ENCODE results near the gene SHISA4. TPM values are rescaled to one million over a fixed set of nuclear protein-coding genes. Genes with fewer than 3 reads are reported as not detected.
"Not testable (repeated sequence)": the region's sequence is repeated elsewhere in the genome, so short reads cannot be mapped to it uniquely, and the experiment has no call there.

The SHISA4 gene
- total RNA-seq (14.3 and 21.9 TPM in 2 replicates), polyA plus RNA-seq (22.8 and 24.3 TPM in 2 replicates)

- DNase-seq (ENCODE audit: low read depth in 1 of 2, low spot score in 1 of 2), result peak; percentile 54 to 56
- peaks cover 31% of the 10 kb centered on the region for H3K4me1 ChIP-seq (ENCODE audit: low read depth)
- no peaks in the 10 kb centered on the region for H3K9me3 ChIP-seq (ENCODE audit: low read depth)
- no peak within 1 kb of the TSS for H3K27ac ChIP-seq
- H3K36me3 ChIP-seq, result no peaks in the 10 kb centered on the region
- H3K4me3 ChIP-seq, result peak within 1 kb of the TSS; percentile 56
- H3K27me3 ChIP-seq, result no peaks in the 10 kb centered on the region
- TF ChIP-seq CTCF (IDR thresholded peaks at IDR 0.05; ENCODE audit: low read depth, low read length), result no peak
These were observed at the start of gene SHISA4 for GRCh38 chr1:201888282-201889089. Gene SHISA4 (plus strand): TSS chr1:201888898. CDS start chr1:201888995, 97 bp downstream.

- DNase-seq (ENCODE audit: low read depth in 1 of 2, low spot score in 1 of 2); H3K36me3 ChIP-seq; H3K27me3 ChIP-seq; H3K4me1 ChIP-seq (ENCODE audit: low read depth); H3K4me3 ChIP-seq; H3K27ac ChIP-seq; H3K9me3 ChIP-seq (ENCODE audit: low read depth): not testable (repeated sequence)
These were observed 49.6 kb upstream of the SHISA4 start for GRCh38 chr1:201839089-201839488.

GRCh38 chr1:201840055-201840454 is 48.6 kb upstream of the SHISA4 start:
- no peak overlapping the region for H3K4me3 ChIP-seq
- H3K9me3 ChIP-seq (ENCODE audit: low read depth), result no peaks in the 10 kb centered on the region
- no peaks in the 10 kb centered on the region for H3K36me3 ChIP-seq
- H3K27me3 ChIP-seq, result no peaks in the 10 kb centered on the region
- no peak for DNase-seq (ENCODE audit: low read depth in 1 of 2, low spot score in 1 of 2)
- no peak for TF ChIP-seq CTCF (IDR thresholded peaks at IDR 0.05; ENCODE audit: low read depth, low read length)
- H3K27ac ChIP-seq, result no peak overlapping the region
- no peaks in the 10 kb centered on the region for H3K4me1 ChIP-seq (ENCODE audit: low read depth)

GRCh38 chr1:201840490-201840889 is 48.2 kb upstream of the SHISA4 start:
- Histone ChIP-seq H3K27me3 (no peaks in the 10 kb centered on the region), H3K27ac (no peak overlapping the region), H3K4me1 (ENCODE audit: low read depth) (no peaks in the 10 kb centered on the region), H3K36me3 (no peaks in the 10 kb centered on the region), H3K4me3 (no peak overlapping the region), H3K9me3 (ENCODE audit: low read depth) (no peaks in the 10 kb centered on the region)
- no peak for DNase-seq (ENCODE audit: low read depth in 1 of 2, low spot score in 1 of 2)
- TF ChIP-seq CTCF (IDR thresholded peaks at IDR 0.05; ENCODE audit: low read depth, low read length), result no peak

GRCh38 chr1:201841265-201841912 is 47.3 kb upstream of the SHISA4 start:
- no peaks in the 10 kb centered on the region for H3K27me3 ChIP-seq
- H3K36me3 ChIP-seq, result no peaks in the 10 kb centered on the region
- peak overlapping the region; percentile 9 for H3K27ac ChIP-seq
- DNase-seq (ENCODE audit: low read depth in 1 of 2, low spot score in 1 of 2), result no peak
- no peaks in the 10 kb centered on the region for H3K9me3 ChIP-seq (ENCODE audit: low read depth)
- TF ChIP-seq CTCF (IDR thresholded peaks at IDR 0.05; ENCODE audit: low read depth, low read length), result no peak
- no peak overlapping the region for H3K4me3 ChIP-seq
- no peaks in the 10 kb centered on the region for H3K4me1 ChIP-seq (ENCODE audit: low read depth)

- no peak overlapping the region for H3K4me3 ChIP-seq
- TF ChIP-seq CTCF (IDR thresholded peaks at IDR 0.05; ENCODE audit: low read depth, low read length), result no peak
- H3K36me3 ChIP-seq, result peaks cover 3% of the 10 kb centered on the region
- DNase-seq (ENCODE audit: low read depth in 1 of 2, low spot score in 1 of 2), result no peak
- H3K9me3 ChIP-seq (ENCODE audit: low read depth), result no peaks in the 10 kb centered on the region
- no peaks in the 10 kb centered on the region for H3K27me3 ChIP-seq
- no peak overlapping the region for H3K27ac ChIP-seq
- H3K4me1 ChIP-seq (ENCODE audit: low read depth), result no peaks in the 10 kb centered on the region
These were observed 46.1 kb upstream of the SHISA4 start for GRCh38 chr1:201842472-201843027.
